WTC11 (cell line): ENCODE data around the gene CLIC5. TPM values are rescaled to one million over a fixed set of nuclear protein-coding genes. Genes with fewer than 3 reads are reported as not detected.
A peak's percentile ranks its signal among the peaks of the same experiment; 100 is the strongest.

Experiments
- ATAC-seq: fragments of 200-7000 bp; cut with Tn5 transposase; 2 replicates; pipeline ENCODE4 v1.10.0; 2021; ENCODE audit warnings: mild to moderate bottlenecking, moderate library complexity
- CTCF ChIA-PET: fragments of 300-600 bp; sonication (Branson Sonifier 250); formaldehyde crosslinking; loops from one replicate; lab custom pipeline; 2021; ENCODE audit warnings: antibody characterized with exemption; lab: Charles Lee
- POLR2A ChIA-PET: fragments of 350-600 bp; sonication (Branson Sonifier 250); formaldehyde crosslinking; loops from one replicate; lab custom pipeline; 2021; ENCODE audit warnings: antibody characterized with exemption; lab: Charles Lee
- DNase-seq: peaks from one replicate; pipeline ENCODE4 v3.0.0; 2021; ENCODE audit warnings: low spot score
- H3K27ac Mint-ChIP-seq: 2 replicates; pipeline ENCODE4 v1.8.0; 2021; ENCODE audit warnings: mixed read lengths
- H3K27me3 Mint-ChIP-seq: 2 replicates; pipeline ENCODE4 v1.8.0; 2021; ENCODE audit warnings: low read depth, mild to moderate bottlenecking, moderate library complexity, mixed read lengths
- H3K36me3 Mint-ChIP-seq: 2 replicates; pipeline ENCODE4 v1.8.0; 2021; ENCODE audit warnings: mixed read lengths
- H3K4me1 Mint-ChIP-seq: 2 replicates; pipeline ENCODE4 v1.8.0; 2022; ENCODE audit warnings: mixed read lengths
- H3K4me3 Mint-ChIP-seq: 2 replicates; pipeline ENCODE4 v1.8.0; 2021; ENCODE audit warnings: mild to moderate bottlenecking, moderate library complexity, mixed read lengths
- H3K9me3 Mint-ChIP-seq: 2 replicates; pipeline ENCODE4 v1.8.0; 2021; ENCODE audit warnings: mixed read lengths
- ELF4 ChIP-seq: sonication (generic); formaldehyde crosslinking; IDR thresholded peaks from 2 replicates; pipeline ENCODE4 v1.8.1; 2022; ENCODE audit warnings: low read depth, mild to moderate bottlenecking, moderate library complexity, missing genetic modification reagents
- ETV6 ChIP-seq: sonication (generic); formaldehyde crosslinking; IDR thresholded peaks from 2 replicates; pipeline ENCODE4 v1.8.1; 2022; ENCODE audit warnings: mild to moderate bottlenecking, missing genetic modification reagents
- JUN ChIP-seq: sonication (generic); formaldehyde crosslinking; IDR thresholded peaks from 2 replicates; pipeline ENCODE4 v1.8.0; 2023; ENCODE audit warnings: mild to moderate bottlenecking, missing genetic modification reagents
- MYBL2 ChIP-seq: sonication (generic); formaldehyde crosslinking; IDR thresholded peaks from 2 replicates; pipeline ENCODE4 v1.8.1; 2023; ENCODE audit warnings: mild to moderate bottlenecking, moderate library complexity, missing genetic modification reagents
- NFE2L1 ChIP-seq: sonication (generic); formaldehyde crosslinking; IDR thresholded peaks from 2 replicates; pipeline ENCODE4 v1.8.1; 2023; ENCODE audit warnings: missing genetic modification reagents
- NFYB ChIP-seq: sonication (generic); formaldehyde crosslinking; conservative IDR thresholded peaks from 2 replicates; pipeline ENCODE4 v1.8.0; 2022; ENCODE audit warnings: low read depth, missing genetic modification reagents
- PRRX2 ChIP-seq: fragments of 250-450 bp; sonication (Bioruptor Pico); IDR thresholded peaks from 2 replicates; pipeline ENCODE4 v1.8.0; 2021; ENCODE audit warnings: mild to moderate bottlenecking
- SMAD3 ChIP-seq: sonication (generic); formaldehyde crosslinking; IDR thresholded peaks from 2 replicates; pipeline ENCODE4 v1.8.0; 2022; ENCODE audit warnings: missing genetic modification reagents, mild to moderate bottlenecking, borderline replicate concordance
- TEAD1 ChIP-seq: sonication (generic); formaldehyde crosslinking; IDR thresholded peaks from 2 replicates; pipeline ENCODE4 v1.8.0; 2022; ENCODE audit warnings: mild to moderate bottlenecking, missing genetic modification reagents
- ZNF138 ChIP-seq: sonication (generic); formaldehyde crosslinking; conservative IDR thresholded peaks from 2 replicates; pipeline ENCODE4 v1.8.1; 2022; ENCODE audit warnings: mild to moderate bottlenecking, moderate library complexity, missing genetic modification reagents
- ZNF219 ChIP-seq: sonication (generic); formaldehyde crosslinking; IDR thresholded peaks from 2 replicates; pipeline ENCODE4 v1.8.0; 2023; ENCODE audit warnings: missing genetic modification reagents, mild to moderate bottlenecking, borderline replicate concordance
- ZNF396 ChIP-seq: fragments of 250-450 bp; sonication (Bioruptor Pico); IDR thresholded peaks from 2 replicates; pipeline ENCODE4 v1.8.0; 2021; ENCODE audit warnings: mild to moderate bottlenecking, moderate library complexity, borderline replicate concordance
- ZNF671 ChIP-seq: fragments of 250-450 bp; sonication (Bioruptor Pico); IDR thresholded peaks from 2 replicates; pipeline ENCODE4 v1.8.0; 2021; ENCODE audit warnings: mild to moderate bottlenecking
- total RNA-seq: library from RNA; stranded (reverse); gene quantifications from 3 replicates; pipeline ENCODE4 v1.2.3, GENCODE V29; 2021
- TF ChIP-seq, protein P1 (sequence below): sonication (generic); formaldehyde crosslinking; conservative IDR thresholded peaks from 2 replicates; pipeline ENCODE4 v1.8.1; 2022; ENCODE audit warnings: mild to moderate bottlenecking, missing genetic modification reagents
- TF ChIP-seq, protein P2 (sequence below): sonication (generic); formaldehyde crosslinking; IDR thresholded peaks from 2 replicates; pipeline ENCODE4 v1.8.1; 2022; ENCODE audit warnings: low read depth, mild to moderate bottlenecking, moderate library complexity, missing genetic modification reagents, borderline replicate concordance
- TF ChIP-seq, protein P3 (sequence below): fragments of 250-450 bp; sonication (Bioruptor Pico); IDR thresholded peaks from 2 replicates; pipeline ENCODE4 v1.9.0; 2021; ENCODE audit warnings: mild to moderate bottlenecking
- TF ChIP-seq, protein P4 (sequence below): sonication (generic); formaldehyde crosslinking; IDR thresholded peaks from 2 replicates; pipeline ENCODE4 v1.8.0; 2023; ENCODE audit warnings: missing genetic modification reagents
- TF ChIP-seq, protein P5 (sequence below): sonication (generic); formaldehyde crosslinking; IDR thresholded peaks from 2 replicates; pipeline ENCODE4 v1.8.0; 2022; ENCODE audit warnings: mild to moderate bottlenecking, missing genetic modification reagents
- TF ChIP-seq, protein P6 (sequence below): sonication (generic); formaldehyde crosslinking; IDR thresholded peaks from 2 replicates; pipeline ENCODE4 v1.8.1; 2023; ENCODE audit warnings: mild to moderate bottlenecking, missing genetic modification reagents, moderate library complexity
- TF ChIP-seq, protein P7 (sequence below): sonication (generic); formaldehyde crosslinking; IDR thresholded peaks from 2 replicates; pipeline ENCODE4 v1.8.1; 2023; ENCODE audit warnings: mild to moderate bottlenecking, missing genetic modification reagents
- TF ChIP-seq, protein P8 (sequence below): sonication (generic); formaldehyde crosslinking; conservative IDR thresholded peaks from 2 replicates; pipeline ENCODE4 v1.8.1; 2023; ENCODE audit warnings: mild to moderate bottlenecking, low read depth, missing genetic modification reagents, moderate library complexity
- TF ChIP-seq, protein P9 (sequence below): sonication (generic); formaldehyde crosslinking; IDR thresholded peaks from 2 replicates; pipeline ENCODE4 v1.8.0; 2022; ENCODE audit warnings: mild to moderate bottlenecking, missing genetic modification reagents

CLIC5 gene
- total RNA-seq, 1 experiment from 2014 or later = 0.22 TPM

DNA sequence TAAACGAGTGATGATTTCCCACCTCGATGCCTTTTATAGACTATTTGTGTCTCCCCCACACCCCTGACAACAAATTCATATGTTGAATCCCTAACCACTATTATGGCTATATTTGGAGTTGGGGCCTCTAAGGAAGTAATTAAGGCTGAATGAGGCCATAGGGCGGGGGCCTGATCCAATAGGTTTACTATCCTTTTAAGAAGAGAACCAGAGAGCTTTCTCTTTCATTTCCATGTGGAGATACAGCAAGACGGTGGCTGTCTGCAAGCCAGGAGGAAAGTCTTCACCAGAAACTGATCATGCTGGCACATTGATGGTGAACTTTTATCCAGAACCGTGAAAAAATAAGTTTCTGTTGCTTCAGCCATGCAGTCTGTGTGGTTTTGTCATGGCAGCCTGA lies 38.9 kb upstream of the CLIC5 start (continued):
- TF ChIP-seq, protein P1, sequence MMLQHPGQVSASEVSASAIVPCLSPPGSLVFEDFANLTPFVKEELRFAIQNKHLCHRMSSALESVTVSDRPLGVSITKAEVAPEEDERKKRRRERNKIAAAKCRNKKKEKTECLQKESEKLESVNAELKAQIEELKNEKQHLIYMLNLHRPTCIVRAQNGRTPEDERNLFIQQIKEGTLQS (CRISPR knock-in tag) = no peak
- TF ChIP-seq, protein P2, sequence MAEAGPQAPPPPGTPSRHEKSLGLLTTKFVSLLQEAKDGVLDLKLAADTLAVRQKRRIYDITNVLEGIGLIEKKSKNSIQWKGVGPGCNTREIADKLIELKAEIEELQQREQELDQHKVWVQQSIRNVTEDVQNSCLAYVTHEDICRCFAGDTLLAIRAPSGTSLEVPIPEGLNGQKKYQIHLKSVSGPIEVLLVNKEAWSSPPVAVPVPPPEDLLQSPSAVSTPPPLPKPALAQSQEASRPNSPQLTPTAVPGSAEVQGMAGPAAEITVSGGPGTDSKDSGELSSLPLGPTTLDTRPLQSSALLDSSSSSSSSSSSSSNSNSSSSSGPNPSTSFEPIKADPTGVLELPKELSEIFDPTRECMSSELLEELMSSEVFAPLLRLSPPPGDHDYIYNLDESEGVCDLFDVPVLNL = no peak
- TF ChIP-seq, protein P3, sequence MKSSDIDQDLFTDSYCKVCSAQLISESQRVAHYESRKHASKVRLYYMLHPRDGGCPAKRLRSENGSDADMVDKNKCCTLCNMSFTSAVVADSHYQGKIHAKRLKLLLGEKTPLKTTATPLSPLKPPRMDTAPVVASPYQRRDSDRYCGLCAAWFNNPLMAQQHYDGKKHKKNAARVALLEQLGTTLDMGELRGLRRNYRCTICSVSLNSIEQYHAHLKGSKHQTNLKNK (CRISPR knock-in tag) = no peak

DNA sequence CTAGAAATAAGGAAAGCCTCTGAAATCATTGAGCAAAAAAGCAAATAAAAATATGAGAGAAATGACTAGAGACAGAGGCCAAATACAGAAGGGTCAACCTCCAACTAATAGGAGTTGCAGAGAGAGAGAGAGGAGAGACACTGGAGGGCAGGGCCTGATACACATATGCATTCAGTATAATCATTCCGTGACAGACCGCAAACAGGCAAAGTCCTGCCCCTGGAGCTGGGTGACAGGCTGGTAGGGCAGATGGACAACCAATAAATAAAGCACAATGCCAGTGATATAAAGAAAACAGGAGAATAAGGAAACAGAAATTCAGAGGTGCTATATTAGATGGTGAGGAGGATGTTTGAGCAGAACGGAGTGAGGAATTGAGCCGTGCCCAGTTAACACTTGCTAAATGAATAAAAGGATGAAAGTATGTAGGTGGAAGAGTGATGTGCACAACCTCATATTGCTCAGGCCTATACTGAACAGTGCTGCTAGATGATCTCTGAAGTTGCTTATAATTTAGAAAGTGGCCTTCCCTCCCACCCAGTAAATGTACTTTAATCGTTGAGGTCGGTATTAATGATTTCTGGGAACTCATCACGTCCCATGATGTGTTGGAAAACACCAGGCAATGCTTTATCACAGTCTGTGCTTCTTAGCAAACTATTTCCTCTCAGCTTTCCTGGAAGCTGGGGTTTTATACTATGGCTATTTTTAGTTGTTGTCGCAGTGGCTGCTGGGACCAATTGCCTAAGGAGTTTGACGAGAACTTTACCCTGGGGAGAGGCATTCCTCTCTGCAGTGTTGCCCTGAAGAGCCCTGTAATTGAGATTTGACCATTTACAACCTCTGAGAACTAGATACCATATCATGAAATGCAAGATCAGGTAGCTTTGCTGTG lies 37.6 kb upstream of the CLIC5 start:
- peaks cover 14% of the 10 kb centered on the region for H3K36me3 Mint-ChIP-seq
- ChIA-PET POLR2A (no interaction called here), CTCF (no interaction called here)
- H3K4me3 Mint-ChIP-seq = no peak overlapping the region
- peaks cover 26% of the 10 kb centered on the region for H3K9me3 Mint-ChIP-seq
- H3K4me1 Mint-ChIP-seq = peaks cover 26% of the 10 kb centered on the region
- H3K27ac Mint-ChIP-seq = no peak overlapping the region
- no peaks in the 10 kb centered on the region; the same call in 1 of the 2 replicates for H3K27me3 Mint-ChIP-seq
- no peak for TF ChIP-seq ZNF671 (CRISPR knock-in tag)
- no peak for TF ChIP-seq MYBL2 (CRISPR knock-in tag)
- TF ChIP-seq, protein P4, sequence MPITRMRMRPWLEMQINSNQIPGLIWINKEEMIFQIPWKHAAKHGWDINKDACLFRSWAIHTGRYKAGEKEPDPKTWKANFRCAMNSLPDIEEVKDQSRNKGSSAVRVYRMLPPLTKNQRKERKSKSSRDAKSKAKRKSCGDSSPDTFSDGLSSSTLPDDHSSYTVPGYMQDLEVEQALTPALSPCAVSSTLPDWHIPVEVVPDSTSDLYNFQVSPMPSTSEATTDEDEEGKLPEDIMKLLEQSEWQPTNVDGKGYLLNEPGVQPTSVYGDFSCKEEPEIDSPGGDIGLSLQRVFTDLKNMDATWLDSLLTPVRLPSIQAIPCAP (CRISPR knock-in tag) = no peak
- TF ChIP-seq PRRX2 = no peak
- TF ChIP-seq JUN (CRISPR knock-in tag) = no peak
- TF ChIP-seq NFYB (CRISPR knock-in tag) = no peak
- no peak for TF ChIP-seq ETV6
- no peak for TF ChIP-seq ZNF396 (CRISPR knock-in tag)
- TF ChIP-seq, protein P5, sequence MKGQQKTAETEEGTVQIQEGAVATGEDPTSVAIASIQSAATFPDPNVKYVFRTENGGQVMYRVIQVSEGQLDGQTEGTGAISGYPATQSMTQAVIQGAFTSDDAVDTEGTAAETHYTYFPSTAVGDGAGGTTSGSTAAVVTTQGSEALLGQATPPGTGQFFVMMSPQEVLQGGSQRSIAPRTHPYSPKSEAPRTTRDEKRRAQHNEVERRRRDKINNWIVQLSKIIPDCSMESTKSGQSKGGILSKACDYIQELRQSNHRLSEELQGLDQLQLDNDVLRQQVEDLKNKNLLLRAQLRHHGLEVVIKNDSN (CRISPR knock-in tag) = no peak
- TF ChIP-seq, protein P6, sequence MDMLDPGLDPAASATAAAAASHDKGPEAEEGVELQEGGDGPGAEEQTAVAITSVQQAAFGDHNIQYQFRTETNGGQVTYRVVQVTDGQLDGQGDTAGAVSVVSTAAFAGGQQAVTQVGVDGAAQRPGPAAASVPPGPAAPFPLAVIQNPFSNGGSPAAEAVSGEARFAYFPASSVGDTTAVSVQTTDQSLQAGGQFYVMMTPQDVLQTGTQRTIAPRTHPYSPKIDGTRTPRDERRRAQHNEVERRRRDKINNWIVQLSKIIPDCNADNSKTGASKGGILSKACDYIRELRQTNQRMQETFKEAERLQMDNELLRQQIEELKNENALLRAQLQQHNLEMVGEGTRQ = no peak
- no peak for TF ChIP-seq ZNF138 (CRISPR knock-in tag)
- no peak for TF ChIP-seq SMAD3
- no peak for TF ChIP-seq TEAD1 (CRISPR knock-in tag)
- TF ChIP-seq, protein P7, sequence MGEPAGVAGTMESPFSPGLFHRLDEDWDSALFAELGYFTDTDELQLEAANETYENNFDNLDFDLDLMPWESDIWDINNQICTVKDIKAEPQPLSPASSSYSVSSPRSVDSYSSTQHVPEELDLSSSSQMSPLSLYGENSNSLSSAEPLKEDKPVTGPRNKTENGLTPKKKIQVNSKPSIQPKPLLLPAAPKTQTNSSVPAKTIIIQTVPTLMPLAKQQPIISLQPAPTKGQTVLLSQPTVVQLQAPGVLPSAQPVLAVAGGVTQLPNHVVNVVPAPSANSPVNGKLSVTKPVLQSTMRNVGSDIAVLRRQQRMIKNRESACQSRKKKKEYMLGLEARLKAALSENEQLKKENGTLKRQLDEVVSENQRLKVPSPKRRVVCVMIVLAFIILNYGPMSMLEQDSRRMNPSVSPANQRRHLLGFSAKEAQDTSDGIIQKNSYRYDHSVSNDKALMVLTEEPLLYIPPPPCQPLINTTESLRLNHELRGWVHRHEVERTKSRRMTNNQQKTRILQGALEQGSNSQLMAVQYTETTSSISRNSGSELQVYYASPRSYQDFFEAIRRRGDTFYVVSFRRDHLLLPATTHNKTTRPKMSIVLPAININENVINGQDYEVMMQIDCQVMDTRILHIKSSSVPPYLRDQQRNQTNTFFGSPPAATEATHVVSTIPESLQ (CRISPR knock-in tag) = no peak
- DNase-seq (no peak), ATAC-seq (no peak)

DNA sequence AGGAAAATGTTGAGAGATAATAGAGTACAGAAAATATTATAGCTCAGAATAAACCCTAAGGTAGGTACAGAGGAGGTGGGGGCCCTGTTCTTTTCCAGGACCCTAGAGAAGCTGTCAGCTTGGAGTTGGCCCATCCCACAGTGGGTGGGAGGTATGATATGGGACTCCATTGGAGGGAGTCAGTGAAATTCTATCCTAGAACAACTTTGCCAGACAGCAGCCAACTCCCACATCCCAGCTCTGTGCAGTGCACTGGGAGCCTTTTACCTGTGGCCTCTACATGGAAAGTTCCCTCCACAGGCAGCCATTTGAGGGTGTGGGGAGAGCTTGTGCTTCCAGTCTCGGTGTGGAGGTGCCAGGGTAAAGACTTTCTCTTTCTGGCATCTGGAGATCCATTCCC lies 36.8 kb upstream of the CLIC5 start:
- Mint-ChIP-seq H3K4me3 (no peak overlapping the region), H3K27ac (no peak overlapping the region), H3K36me3 (peaks cover 9% of the 10 kb centered on the region), H3K27me3 (no peaks in the 10 kb centered on the region), H3K4me1 (peaks cover 24% of the 10 kb centered on the region), H3K9me3 (peaks cover 18% of the 10 kb centered on the region)
- ATAC-seq (peak; percentile 43), DNase-seq (no peak)
- CTCF ChIA-PET = no interaction called here
- POLR2A ChIA-PET = no interaction called here
- no peak for TF ChIP-seq ZNF219 (CRISPR knock-in tag)
- TF ChIP-seq, protein P7 (CRISPR knock-in tag) = no peak
- TF ChIP-seq ELF4 (CRISPR knock-in tag) = no peak
- TF ChIP-seq, protein P8, sequence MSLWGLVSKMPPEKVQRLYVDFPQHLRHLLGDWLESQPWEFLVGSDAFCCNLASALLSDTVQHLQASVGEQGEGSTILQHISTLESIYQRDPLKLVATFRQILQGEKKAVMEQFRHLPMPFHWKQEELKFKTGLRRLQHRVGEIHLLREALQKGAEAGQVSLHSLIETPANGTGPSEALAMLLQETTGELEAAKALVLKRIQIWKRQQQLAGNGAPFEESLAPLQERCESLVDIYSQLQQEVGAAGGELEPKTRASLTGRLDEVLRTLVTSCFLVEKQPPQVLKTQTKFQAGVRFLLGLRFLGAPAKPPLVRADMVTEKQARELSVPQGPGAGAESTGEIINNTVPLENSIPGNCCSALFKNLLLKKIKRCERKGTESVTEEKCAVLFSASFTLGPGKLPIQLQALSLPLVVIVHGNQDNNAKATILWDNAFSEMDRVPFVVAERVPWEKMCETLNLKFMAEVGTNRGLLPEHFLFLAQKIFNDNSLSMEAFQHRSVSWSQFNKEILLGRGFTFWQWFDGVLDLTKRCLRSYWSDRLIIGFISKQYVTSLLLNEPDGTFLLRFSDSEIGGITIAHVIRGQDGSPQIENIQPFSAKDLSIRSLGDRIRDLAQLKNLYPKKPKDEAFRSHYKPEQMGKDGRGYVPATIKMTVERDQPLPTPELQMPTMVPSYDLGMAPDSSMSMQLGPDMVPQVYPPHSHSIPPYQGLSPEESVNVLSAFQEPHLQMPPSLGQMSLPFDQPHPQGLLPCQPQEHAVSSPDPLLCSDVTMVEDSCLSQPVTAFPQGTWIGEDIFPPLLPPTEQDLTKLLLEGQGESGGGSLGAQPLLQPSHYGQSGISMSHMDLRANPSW (CRISPR knock-in tag) = no peak
- TF ChIP-seq, protein P9, sequence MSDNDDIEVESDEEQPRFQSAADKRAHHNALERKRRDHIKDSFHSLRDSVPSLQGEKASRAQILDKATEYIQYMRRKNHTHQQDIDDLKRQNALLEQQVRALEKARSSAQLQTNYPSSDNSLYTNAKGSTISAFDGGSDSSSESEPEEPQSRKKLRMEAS (CRISPR knock-in tag) = no peak
- no peak for TF ChIP-seq ETV6
- no peak for TF ChIP-seq NFE2L1 (CRISPR knock-in tag)
